Neutrophil (primary cell): Measurements from ENCODE around the gene TMEM253.

Source experiments
- H3K27ac ChIP-seq: fragments of 200-600 bp; sonication (generic); 2 replicates; pipeline ENCODE4 v1.5.1; 2016; ENCODE audit warnings: mild to moderate bottlenecking, moderate library complexity
- H3K27me3 ChIP-seq: fragments of 200-600 bp; sonication (generic); 2 replicates; pipeline ENCODE4 v1.6.0; 2016; ENCODE audit warnings: mild to moderate bottlenecking
- H3K36me3 ChIP-seq: fragments of 200-600 bp; sonication (generic); 2 replicates; pipeline ENCODE4 v1.5.1; 2017
- H3K4me1 ChIP-seq, 2 experiments: fragments of 200-600 bp in 1 of 2; sonication (generic) in 1 of 2; 1 replicate in 1 of 2; 2 replicates in 1 of 2; pipeline versions ENCODE4 v1.5.1 to v1.6.1; 2013 to 2016; ENCODE audit warnings: low read depth in 1 of 2, low read length in 1 of 2, mild to moderate bottlenecking in 1 of 2, moderate library complexity in 1 of 2; ENCODE audit not compliant: control insufficient read depth in 1 of 2, insufficient read depth in 1 of 2
- H3K4me3 ChIP-seq, 2 experiments: fragments of 200-600 bp in 1 of 2; sonication (generic) in 1 of 2; 1 replicate in 1 of 2; 2 replicates in 1 of 2; pipeline ENCODE4 v1.5.1; 2013 to 2016; ENCODE audit warnings: low read depth in 1 of 2, low read length in 1 of 2, mild to moderate bottlenecking in 1 of 2, moderate library complexity in 1 of 2
- H3K9me3 ChIP-seq: fragments of 200-600 bp; sonication (generic); 2 replicates; pipeline ENCODE4 v1.5.1; 2016
- TF ChIP-seq, protein P1 (sequence below): fragments of 200-600 bp; sonication (generic); IDR thresholded peaks from 2 replicates; pipeline ENCODE4 v1.5.1; 2016; ENCODE audit warnings: antibody characterized with exemption

TMEM253 gene

DNA sequence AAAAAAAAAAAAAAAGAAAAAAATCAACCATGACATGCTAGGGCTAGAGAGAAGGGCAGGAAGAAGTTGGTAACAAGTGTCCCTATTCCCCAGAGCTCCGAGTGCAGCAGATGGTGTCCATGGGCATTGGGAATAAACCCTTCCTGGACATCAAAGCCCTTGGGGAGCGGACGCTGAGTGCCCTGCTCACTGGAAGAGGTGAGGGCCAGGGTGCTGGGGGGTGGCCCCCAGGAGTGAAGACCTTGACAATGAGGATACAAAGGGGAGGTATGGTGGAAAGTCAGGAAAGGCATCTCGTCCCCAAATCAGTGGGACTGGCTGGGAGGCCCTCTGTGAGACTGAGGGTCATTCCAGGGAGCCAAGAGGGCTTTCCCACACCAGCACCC lies 14.0 kb upstream of the TMEM253 start:
- TF ChIP-seq, protein P1, sequence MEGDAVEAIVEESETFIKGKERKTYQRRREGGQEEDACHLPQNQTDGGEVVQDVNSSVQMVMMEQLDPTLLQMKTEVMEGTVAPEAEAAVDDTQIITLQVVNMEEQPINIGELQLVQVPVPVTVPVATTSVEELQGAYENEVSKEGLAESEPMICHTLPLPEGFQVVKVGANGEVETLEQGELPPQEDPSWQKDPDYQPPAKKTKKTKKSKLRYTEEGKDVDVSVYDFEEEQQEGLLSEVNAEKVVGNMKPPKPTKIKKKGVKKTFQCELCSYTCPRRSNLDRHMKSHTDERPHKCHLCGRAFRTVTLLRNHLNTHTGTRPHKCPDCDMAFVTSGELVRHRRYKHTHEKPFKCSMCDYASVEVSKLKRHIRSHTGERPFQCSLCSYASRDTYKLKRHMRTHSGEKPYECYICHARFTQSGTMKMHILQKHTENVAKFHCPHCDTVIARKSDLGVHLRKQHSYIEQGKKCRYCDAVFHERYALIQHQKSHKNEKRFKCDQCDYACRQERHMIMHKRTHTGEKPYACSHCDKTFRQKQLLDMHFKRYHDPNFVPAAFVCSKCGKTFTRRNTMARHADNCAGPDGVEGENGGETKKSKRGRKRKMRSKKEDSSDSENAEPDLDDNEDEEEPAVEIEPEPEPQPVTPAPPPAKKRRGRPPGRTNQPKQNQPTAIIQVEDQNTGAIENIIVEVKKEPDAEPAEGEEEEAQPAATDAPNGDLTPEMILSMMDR: no peak
- no peaks in the 10 kb centered on the region for H3K27me3 ChIP-seq
- H3K27ac ChIP-seq: peak overlapping the region; percentile 97
- peak overlapping the region; percentile 60 to 71 for H3K4me3 ChIP-seq
- H3K36me3 ChIP-seq: peaks cover 47% of the 10 kb centered on the region
- peaks cover 50 to 58% of the 10 kb centered on the region in 2 experiments for H3K4me1 ChIP-seq
- no peaks in the 10 kb centered on the region for H3K9me3 ChIP-seq

DNA sequence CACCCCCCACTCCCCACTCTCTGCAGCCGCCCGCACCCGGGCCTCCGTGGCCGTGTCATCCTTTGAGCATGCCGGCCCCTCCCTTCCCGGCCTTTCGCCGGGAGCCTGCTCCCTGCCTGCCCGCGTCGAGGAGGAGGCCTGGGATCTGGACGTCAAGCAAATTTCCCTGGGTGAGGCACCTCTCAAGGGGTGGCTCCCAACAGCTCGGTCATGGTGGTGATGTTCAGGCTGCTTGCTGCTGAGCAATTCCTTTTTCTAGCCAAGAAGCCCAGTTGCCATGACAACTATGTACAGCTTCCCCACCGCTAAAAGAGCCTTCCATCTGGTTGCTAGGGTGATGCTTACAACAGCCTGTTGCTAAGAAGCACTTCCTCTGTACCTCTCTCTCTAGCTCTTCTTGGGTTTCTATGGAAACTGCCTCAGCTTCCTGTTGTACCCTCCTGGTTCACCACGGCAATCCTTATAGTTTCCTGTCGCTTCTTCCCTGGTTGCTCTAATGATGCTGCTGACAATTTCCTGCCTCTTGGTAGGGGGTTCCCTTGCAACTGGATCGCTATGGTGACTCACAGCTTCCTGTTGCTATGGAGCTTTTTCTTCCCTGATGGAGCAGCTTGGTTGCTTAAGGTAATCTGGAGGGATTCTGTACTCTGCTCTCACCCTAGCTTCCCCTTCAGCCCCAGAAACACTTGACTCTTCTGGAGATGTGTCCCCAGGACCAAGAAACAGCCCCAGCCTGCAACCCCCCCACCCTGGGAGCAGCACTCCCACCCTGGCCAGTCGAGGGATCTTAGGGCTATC lies 13.4 kb upstream of the TMEM253 start:
- Histone ChIP-seq H3K9me3 (no peaks in the 10 kb centered on the region), H3K4me1 (peaks cover 50 to 62% of the 10 kb centered on the region in 2 experiments), H3K4me3 (peak overlapping the region; percentile 60 to 71), H3K27me3 (no peaks in the 10 kb centered on the region), H3K36me3 (peaks cover 47% of the 10 kb centered on the region), H3K27ac (peak overlapping the region; percentile 97)
- TF ChIP-seq, protein P1: no peak

DNA sequence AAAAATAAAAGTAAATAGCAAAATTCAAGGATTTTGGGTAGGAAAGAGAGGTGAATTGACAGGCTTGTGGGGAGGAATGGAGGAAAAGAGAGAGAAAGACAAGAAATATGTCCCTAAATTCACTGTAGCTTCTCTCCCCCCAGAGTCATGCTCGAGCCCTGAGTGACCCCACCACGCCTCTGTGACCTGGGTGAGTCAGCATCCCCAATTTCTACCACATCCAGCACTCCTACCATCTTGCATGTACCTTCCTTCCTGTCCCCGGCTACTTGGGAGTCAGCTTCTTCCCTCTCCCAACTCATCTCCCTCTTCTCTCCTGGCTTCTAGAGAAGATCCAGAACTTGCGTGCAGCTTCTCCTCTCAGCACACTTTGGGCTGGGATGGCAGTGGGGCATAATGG lies 12.2 kb upstream of the TMEM253 start:
- Histone ChIP-seq H3K4me1 (peaks cover 50 to 65% of the 10 kb centered on the region in 2 experiments), H3K27ac (peak overlapping the region; percentile 97), H3K27me3 (peaks cover under 1% of the 10 kb centered on the region), H3K36me3 (peaks cover 40% of the 10 kb centered on the region), H3K4me3 (peak overlapping the region in 1 of 2 experiments; percentile 71), H3K9me3 (no peaks in the 10 kb centered on the region)
- TF ChIP-seq, protein P1: no peak

DNA sequence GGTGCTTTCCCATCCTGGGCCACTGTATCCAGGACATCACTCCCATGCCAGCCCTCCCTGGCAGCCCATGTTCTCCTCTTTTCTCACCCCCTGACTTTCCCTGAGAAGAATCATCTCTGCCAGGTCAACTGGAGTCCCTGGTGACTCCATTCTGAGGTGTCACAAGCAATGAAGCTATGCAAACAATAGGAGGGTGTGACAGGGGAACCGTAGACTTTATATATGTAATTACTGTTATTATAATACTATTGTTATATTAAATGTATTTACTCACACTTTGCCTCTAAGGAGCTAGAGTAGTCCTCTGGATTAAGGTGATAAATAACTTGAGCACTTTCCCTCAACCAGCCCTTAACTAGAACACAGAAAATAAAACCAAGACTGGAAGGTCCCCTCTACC lies 11.6 kb upstream of the TMEM253 start:
- Histone ChIP-seq H3K27me3 (peaks cover 6% of the 10 kb centered on the region), H3K9me3 (no peaks in the 10 kb centered on the region), H3K27ac (peak overlapping the region; percentile 97), H3K4me1 (peaks cover 45 to 59% of the 10 kb centered on the region in 2 experiments), H3K36me3 (peaks cover 40% of the 10 kb centered on the region), H3K4me3 (no peak overlapping the region)
- TF ChIP-seq, protein P1: no peak

DNA sequence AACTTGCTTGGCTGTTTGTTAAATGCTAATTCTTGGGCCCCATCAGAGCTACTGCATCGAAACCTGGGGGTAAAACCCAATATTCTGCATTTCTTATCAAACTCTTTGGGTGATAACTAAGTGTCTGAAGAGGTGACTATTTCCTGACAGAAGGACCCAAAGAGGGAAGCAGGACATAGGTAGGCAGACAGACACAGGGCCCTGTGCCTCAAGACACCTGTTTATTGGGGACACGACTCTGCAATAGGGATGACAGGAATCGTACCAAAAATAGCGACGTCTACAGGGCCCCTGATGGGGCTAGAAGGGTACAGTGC lies 11.0 kb upstream of the TMEM253 start:
- Histone ChIP-seq H3K27me3 (peaks cover 7% of the 10 kb centered on the region), H3K36me3 (peaks cover 40% of the 10 kb centered on the region), H3K4me1 (peaks cover 40 to 54% of the 10 kb centered on the region in 2 experiments), H3K27ac (peak overlapping the region; percentile 97), H3K9me3 (no peaks in the 10 kb centered on the region), H3K4me3 (no peak overlapping the region)
- TF ChIP-seq, protein P1: no peak
